GM20431 (cell line): Measurements from ENCODE around the gene LEFTY1.

Experiments used
- in situ Hi-C: fragments of 300-500 bp; cut with MseI, MboI; formaldehyde crosslinking; loops from one replicate; pipeline ENCODE4 v1.15.0; 2020; ENCODE audit warnings: low sequenced_read_pairs; ENCODE audit not compliant: unreplicated experiment

LEFTY1 gene

DNA sequence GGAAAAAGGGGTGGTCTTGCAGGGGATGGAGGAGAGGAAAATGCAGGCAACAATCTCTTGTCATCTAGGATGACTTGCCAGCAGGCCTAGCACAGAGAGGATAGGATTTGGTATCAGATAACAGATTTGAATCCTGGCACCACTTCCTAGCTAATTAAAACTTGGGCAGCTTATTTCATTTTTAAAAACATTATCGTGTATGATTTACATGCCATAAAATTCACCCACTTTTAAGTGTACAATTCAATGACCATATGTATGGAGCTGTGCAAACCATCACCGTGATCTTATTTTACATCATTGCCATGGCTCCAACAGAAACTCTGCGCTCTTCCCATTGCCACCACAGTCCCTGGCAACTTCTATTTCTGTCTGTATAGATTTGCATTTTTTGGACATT, 28.2 kb upstream of the LEFTY1 start:
- in situ Hi-C loops: no loop called here

DNA sequence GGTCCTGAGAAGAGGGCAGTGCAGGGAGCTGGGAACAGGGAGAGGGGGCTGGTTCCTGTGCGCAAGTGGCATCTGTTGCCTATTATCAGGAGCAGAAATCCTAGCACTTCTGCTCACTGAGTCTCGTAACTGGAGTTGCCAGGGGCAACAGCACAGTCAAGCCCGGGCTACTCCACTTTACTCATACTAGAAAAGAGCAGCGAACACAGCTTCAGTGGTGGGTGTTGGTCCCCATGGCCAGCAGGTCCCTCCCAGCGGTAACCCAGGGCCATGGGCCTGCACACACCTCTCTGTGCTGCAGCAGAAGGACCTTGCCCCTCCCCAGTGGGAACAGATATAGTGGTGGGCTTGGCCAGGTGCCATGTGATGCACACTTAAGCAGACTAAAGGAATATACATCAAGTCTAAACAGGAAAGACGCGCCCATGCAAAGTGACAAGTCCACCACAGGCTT, 26.6 kb upstream of the LEFTY1 start:
- in situ Hi-C loops: no loop called here

DNA sequence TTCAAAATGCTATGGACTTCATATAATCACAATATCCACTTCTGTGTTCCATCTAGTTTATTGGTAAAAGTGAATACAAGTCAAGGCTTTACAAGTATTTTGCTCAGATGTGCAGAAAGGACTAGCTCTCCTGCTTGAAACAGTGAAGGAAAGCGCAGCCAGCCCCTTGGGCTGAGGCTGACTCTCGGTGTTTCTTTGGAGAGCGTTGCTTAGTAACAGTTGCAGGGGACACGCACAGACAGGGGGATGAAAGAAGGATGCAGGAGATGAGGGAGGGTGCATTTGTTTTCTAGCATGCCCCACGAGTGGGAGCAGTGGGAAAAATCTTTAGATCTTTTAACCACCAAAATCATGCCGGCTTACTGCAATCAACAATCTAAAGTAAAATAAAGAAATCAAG, 26.0 kb upstream of the LEFTY1 start:
- in situ Hi-C loops: no loop called here

DNA sequence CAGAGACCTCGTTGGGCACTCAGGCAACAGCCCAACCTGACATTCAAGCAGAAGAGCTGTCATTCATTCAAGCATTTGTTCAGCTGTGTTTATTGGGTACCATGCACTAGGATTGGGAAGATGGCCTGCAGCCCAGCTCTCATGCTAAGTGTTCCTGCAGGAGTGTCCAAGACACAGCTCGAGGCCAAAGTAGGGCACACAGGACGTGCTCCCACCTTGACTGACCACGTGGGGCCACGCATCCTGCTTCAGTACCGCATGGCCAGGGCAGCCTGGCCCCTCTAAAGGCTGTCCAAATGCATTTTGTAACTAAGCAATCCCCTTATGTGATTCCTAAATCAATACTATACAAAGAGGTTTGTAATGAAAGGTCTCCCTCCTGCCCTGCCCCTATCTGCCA, 25.4 kb upstream of the LEFTY1 start:
- in situ Hi-C loops: no loop called here

DNA sequence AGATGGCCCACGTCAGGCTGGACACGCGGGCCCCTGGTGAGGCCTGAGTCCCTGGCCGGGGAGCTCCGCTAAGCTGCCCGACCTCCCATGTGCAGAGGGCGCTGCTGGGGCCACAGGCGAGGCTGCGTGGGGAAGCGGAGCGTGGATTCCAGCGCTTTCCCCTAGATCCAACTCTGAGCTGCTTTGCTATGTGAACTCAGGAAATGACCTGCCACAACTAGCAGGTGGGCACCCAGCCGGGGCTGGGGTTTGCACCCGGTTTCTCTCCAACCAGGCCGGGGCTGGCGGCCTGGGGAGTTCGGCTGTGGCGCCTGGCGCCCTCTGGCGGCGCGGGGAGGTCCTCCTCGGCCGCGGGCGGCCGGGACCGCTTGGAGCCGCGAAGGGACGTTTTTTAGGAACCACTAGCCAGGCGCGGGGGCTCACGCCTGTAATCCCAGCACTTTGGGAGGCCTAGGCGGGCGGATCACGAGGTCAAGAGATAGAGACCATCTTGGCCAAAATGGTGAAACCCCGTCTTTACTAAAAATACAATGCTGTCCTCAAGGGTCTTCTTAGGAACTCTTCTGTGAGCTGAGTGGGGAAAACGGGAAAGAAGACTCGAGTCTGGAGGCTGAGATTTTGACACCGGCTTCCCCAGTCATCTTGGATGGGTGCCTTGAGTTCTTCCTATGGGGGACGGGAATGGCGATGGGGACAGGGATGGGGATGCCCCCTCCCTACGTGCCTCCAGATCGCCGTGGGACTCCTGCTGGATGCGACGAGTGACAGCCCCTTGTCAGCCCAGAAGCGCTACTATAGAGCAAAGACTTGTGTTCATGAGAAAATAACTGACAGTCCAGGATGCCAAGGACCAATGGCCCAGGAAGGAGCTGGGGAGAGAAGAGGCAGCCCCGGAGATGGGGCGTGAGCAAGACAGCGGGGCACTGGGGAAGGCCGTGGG, 22.5 kb upstream of the LEFTY1 start:
- in situ Hi-C loops: no loop called here

DNA sequence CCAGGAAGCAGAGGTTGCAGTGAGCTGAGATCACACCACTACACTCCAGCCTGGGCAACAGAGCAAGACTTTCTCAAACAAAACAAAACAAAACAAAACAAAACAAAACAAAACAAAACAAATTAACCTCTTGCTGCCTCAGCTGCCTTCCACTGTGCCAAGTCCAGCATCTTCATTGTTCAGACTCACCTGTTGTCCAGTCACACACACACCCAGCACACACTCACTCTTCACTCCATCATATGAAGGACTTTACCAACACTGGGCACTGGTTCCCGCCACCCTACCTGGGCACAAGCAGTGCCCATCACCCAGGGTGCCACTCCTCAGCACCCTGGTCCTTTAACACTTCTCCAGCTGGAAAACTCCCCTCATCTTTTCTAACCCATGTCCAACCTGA, 20.5 kb upstream of the LEFTY1 start:
- in situ Hi-C loops: no loop called here

DNA sequence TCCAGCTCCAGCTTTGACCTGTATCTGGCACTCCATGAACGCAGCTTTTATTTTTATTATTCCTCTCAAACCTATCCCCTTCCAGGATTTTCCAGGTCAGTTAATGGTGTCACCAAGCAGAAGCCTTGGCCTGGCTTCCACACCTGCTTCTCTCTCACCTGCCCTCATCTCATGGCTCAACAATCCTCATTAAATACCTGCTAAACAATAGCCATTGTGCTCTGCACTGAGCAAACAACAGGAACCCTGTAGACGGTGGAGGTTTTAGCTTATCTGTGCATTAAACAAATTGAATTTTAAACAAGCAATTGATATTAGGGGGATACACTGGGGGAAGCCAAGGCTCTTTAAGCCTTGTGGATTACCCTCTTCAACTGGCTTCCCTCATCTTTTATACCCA, 19.8 kb upstream of the LEFTY1 start:
- in situ Hi-C loops: no loop called here

DNA sequence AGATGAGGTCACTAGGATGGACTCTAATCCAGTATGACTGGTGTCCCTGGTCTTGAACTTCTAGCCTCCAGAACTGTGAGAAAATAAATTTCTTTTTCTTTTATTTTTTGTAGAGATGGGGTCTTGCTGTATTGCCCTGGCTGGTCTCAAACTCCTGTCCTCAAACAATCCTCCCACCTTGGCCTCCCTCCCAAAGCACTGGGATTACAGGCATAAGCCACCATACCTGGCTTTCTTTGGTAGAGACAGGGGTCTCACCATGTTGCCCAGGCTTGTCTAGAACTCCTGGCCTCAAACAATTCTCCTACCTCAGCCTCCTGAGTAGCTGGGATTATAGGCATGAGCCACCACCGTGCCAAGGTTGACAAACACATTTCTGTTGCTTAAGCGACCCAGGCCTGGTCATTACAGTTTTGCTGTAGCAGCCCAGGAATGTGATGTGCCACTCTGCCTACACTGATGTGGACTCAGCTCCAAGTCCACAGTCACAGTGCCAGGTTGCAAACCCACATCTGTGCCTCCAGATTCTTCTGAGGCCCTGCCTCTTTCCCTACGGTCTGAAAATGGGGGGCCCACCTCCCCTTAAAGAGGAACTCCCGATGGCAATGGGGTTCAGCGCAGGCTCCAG, 19.2 kb upstream of the LEFTY1 start:
- in situ Hi-C loops: no loop called here

DNA sequence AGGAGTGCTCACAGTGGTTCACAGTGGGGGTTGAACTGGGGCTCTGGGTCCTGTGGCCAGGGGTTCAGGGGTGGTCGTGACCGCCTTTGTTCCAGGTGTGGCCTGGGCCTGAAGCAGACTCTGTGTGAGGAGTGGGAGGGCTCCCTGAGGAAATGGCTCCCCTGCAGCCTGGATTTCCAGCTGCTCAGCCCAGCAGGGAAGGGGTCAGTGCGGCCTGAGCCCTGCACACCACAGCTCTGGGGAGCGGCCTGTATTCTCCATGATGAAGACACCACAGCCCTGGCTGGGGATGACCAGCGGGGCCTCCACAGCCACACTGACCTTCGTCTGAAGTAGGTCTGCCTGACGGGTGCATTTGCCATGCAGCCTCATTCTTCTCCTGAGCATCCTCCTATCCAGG, 18.4 kb upstream of the LEFTY1 start:
- in situ Hi-C loops: no loop called here

DNA sequence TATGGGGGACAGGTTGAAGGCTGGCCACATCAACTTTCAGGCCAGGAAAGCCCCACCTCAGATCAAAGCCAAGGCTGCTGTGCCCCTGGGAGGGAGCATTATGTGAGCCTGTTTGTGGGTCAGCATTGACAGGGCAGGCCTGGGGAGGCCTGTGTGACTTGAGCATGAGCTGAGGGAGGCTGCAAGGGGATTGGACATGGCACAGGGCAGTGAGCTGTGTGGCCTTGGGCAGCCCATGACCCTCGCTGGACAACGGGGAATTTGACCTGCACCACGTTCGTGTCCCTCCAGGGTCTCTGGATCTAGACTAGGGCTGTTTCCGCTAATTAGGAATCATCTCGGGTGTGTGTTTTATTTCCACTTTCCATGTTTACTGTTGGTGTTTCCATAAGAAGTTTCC, 17.5 kb upstream of the LEFTY1 start:
- in situ Hi-C loops: no loop called here

DNA sequence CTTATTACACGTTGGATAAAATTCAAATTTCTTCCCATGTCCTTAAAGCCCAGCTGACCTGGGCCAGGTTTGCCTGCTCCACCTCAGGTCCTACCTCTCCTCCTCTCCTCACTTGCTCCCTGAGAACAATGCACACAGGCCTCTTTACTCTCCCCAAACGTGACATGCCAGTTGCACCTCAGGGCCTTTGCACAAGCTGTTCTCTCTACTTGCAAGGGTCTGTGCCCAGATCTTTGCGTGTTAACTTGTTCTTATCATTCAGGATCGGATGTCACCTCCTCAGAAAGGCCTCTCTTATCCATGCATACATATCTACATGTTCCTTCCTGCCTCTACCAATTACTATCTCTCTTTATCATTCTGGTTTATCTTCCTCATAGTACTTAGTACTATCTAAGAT, 14.7 kb upstream of the LEFTY1 start:
- in situ Hi-C loops: no loop called here

DNA sequence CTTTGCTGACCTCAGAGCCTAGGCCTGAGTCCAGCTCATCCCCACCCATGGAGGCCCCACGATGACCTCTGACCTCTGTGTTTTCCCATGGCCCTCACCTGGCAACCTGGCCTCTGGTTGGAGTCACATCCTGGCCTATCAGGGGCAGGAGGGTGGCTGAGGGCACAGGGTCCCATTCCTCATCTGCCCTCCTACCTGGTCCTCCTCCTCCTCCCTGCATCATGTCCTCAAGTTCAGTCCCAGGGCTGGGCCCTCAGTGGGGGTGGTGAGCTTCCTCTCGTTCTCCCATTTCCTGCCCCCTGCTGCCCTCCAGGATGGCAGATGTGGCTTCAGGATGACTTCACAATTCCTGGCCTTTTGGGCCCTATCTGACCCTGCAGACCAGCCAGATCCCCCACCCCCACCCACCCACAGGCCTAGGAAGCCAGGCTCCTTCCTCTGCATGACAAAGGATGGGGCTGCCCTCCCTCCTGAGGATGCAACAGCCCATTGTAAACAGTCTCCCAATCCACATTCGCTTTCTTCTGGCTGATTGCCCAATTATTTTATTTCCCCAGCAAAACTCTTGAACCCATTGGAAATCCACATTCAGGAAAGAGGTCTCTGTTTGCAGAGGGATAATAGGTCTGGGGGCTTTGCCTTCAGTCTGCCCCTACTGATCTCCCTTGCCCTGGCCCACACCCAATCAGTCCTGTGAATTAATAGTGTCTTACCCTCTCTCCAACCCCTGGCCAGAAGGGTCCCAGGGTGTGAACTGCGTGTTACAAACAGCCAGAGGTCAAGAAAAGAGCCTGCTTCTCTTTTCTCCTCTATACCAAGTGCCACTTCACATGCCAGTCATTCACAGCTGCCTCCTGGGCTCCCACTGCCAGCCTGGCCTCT, 10.3 kb upstream of the LEFTY1 start:
- in situ Hi-C loops: no loop called here

DNA sequence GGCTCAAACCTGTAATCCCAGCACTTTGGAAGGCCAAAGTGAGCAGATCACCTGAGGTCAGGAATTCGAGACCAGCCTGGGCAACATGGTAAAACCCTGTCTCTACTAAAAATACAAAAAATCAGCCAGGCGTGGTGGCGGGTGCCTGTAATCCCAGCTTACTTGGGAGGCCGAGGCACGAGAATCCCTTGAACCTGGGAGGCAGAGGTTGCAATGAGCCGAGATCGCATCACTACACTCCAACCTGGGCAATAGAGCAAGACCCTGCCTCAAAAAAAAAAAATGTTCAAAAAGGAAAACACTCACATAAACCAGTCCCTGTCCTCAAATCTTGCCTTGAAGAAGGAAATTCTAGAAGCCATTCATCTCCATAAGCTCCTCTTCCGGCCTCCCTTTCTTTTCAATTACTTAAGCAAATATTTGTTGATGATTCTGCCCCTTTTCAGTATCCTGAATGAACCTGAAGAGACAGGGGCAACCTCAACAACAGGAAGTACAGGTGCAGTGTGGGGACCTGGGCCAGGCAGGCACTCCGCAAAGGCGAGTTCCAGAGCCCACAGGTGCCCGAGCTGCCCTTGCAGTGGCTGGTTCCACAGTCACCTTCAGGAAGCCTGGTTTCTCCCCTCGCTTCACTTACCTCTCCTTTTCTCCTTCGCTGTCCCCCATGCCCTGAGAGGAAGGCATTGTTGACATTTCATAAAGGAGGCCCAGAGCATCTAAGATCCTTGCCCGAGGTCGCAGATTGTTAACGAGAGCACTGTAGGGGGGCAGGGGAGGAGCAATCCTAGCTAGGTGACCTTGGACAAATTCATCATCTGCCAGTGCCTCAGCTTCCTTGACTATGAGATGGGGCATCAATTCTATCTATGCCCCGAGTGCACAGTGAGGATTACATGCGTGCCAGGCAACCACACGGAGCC, 8.9 kb upstream of the LEFTY1 start:
- in situ Hi-C loops: no loop called here

DNA sequence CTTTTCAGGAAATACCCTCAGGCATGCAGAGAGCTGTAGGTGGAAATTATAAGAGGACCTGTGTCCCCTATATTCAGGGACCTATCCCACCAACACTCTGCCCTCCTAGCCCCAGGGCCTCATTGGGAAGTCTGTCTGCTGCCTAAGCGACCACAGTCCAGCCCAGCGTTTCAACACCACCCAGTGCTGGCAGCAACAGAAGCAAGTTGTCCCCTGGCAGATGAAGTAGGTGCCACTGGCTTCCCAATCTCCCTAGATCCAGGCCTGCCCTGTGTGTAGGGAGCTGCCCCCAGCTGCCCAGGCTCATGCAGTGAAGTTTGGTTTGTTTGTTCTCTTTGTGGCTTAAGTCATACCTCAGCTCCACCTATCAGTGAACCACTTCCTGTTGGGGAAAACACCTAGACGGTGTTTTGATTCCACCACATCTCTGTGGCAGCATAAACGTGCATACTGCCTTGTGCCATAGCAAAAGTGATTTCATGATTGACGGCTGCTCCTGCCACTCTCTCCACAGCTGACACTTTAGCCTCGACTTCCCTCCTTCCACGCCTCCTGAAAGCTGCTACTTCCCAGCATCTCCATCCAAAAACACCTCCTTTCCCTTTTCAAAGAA, 8.1 kb upstream of the LEFTY1 start:
- in situ Hi-C loops: no loop called here

DNA sequence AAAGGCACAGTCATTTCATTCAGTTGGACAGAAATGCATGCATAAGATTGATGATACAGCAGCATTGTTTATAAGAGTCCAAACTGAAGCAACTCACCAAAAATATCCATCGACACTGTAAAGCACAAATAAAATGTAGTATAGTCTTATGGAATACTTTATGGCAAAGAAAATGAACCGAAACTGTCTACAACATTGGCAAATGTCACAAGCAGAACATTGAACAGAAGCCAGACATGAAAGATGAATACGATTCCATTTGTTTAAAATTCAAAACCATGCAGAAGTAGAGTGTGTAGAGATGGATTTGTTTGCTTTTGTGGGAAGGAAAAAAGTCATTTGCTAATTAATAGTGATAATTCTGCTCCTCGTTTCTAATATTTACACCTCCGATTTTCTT, 7.5 kb upstream of the LEFTY1 start:
- in situ Hi-C loops: no loop called here

DNA sequence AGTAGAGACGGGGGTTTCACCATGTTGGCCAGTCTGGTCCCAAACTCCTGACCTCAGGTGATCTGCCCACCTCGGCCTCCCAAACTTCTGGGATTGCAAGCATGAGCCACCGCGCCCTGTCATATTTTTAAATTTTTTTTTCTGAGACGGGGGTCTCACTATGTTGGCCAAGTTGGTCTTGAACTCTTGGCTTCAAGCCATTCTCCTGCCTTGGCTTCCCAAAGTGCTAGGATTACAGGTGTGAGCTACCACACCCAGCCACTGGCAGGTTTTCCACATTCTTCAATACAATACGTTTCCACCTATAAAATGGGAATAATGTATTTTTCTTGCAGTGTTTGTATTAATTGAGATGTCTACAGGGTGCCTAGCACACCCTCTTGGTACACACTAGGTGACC, 3.4 kb upstream of the LEFTY1 start:
- in situ Hi-C loops: no loop called here

DNA sequence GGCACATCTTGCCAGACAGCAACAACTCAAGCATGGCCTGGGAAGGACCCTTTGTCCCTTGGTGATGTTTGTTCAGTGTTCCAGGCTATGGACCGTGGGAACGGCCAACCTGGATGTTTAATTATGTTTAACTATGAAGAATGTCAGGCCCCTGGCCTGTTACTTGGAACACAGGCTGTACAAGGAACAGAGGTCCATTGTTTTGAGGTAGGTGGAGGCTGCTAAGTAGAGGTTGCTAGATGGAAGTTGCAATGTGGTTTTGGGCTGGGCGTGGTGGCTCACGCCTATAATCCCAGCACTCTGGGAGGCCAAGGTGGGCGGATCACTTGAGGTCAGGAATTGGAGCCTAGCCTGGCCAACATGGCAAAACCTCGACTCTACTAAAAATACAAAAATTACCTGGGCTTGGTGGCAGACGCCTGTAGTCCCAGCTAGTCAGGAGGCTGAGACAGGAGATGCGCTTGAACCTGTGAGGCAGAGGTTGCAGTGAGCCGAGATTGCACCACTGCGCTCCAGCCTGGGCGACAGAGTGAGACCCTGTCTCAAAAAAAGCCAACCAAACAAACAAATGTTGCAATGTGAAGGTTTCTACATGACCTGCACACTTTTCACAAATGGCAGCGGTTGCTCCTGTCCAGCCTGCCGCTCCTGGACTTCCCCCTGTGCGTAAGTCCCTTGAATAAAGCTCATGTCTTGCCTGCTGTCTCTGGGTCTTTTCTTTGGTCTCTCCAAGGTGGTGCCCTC, 2.5 kb upstream of the LEFTY1 start:
- in situ Hi-C loops: no loop called here

DNA sequence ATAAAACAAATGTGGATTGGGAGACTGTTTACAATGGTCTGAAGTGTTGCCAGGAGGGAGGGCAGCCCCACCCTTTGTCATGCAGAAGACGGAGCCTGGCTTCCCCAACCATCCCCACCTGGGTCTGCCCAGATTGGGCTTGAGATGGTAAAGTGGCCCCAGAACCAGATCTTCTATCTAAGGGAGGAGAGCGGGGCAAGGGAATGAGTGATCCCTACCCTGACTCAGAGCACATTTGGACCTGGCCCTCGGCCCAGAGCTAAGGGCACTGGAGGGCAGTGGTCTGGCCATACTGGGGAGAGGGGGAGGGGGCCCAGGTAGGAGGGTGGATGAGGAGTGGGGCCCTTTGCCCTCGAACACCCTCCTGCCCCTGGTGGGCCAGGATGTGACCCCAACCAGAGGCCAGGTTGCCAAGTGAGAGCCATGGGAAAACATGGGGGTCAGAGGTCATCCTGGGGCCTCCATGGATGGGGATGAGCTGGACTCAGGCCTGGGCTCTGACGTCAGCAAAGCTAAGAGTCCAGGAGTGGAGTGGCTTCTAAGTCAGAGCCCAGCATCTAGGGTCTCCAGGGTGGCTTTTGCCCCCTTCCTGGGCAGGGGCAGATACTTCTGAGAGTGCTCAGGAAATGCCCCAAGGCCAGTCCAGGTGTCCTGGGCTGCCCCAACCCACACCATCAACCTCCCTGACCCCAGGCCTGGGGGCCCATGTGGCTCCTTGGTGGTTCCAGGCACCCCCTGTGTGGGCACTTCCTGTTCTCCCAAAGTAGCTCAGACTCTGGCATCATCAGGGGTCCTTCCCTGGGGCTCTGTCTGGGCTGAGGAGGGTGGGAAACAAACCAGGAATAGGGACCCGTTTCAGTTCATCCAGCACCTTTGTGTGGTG, 1.6 kb upstream of the LEFTY1 start:
- in situ Hi-C loops: no loop called here
